A673 (cell line): ENCODE data around the gene FLT1. TPM values are rescaled to one million over a fixed set of nuclear protein-coding genes. Genes with fewer than 3 reads are reported as not detected.

ENCODE experiments used
- BruUV-seq: library from RNA; stranded (reverse); fragments of 400-500 nt; replicated peaks from 2 replicates; lab custom pipeline; 2021; lab: Mats Ljungman, UMichigan
- CTCF ChIA-PET: fragments of 300-600 bp; sonication (Branson Sonifier 250); formaldehyde crosslinking; loops from one replicate; lab custom pipeline; 2022; ENCODE audit warnings: antibody characterized with exemption; lab: Charles Lee
- POLR2A ChIA-PET: fragments of 300-600 bp; sonication (Branson Sonifier 250); formaldehyde crosslinking; loops from one replicate; lab custom pipeline; 2022; ENCODE audit warnings: antibody characterized with exemption; ENCODE audit not compliant: low non-redundant PET; lab: Charles Lee
- DNase-seq: peaks from one replicate; pipeline ENCODE4 v3.0.0-alpha.2; 2015; ENCODE audit warnings: low spot score
- H3K27ac ChIP-seq: fragments of 200-600 bp; sonication (generic); 2 replicates; pipeline ENCODE4 v1.5.1; 2016; ENCODE audit warnings: mixed run types, low read depth, mild to moderate bottlenecking, mixed read lengths, antibody characterized with exemption, low read length; ENCODE audit not compliant: poor library complexity, severe bottlenecking
- H3K27me3 ChIP-seq: fragments of 200-600 bp; sonication (generic); replicated peaks from 2 replicates; pipeline ENCODE4 v1.6.1; 2017; ENCODE audit warnings: mixed run types, low read depth, mild to moderate bottlenecking, mixed read lengths, antibody characterized with exemption, low read length; ENCODE audit not compliant: insufficient read depth, poor library complexity
- H3K36me3 ChIP-seq: fragments of 200-600 bp; sonication (generic); 2 replicates; pipeline ENCODE4 v1.6.1; 2016; ENCODE audit warnings: mixed run types, mild to moderate bottlenecking, mixed read lengths, antibody characterized with exemption, low read length; ENCODE audit not compliant: insufficient read depth, poor library complexity, severe bottlenecking
- H3K4me1 ChIP-seq: fragments of 200-600 bp; sonication (generic); 2 replicates; pipeline ENCODE4 v1.6.1; 2017; ENCODE audit warnings: mixed run types, mild to moderate bottlenecking, mixed read lengths, antibody characterized with exemption, low read length; ENCODE audit not compliant: insufficient read depth, poor library complexity, severe bottlenecking
- H3K4me3 ChIP-seq: fragments of 200-600 bp; sonication (generic); 2 replicates; pipeline ENCODE4 v1.5.1; 2016; ENCODE audit warnings: low read depth, mixed run types, mild to moderate bottlenecking, mixed read lengths, low read length; ENCODE audit not compliant: poor library complexity, severe bottlenecking
- H3K9me3 ChIP-seq: fragments of 200-600 bp; sonication (generic); 2 replicates; pipeline ENCODE4 v1.6.1; 2016; ENCODE audit warnings: mixed run types, low read depth, mild to moderate bottlenecking, mixed read lengths, antibody characterized with exemption, low read length; ENCODE audit not compliant: poor library complexity, severe bottlenecking
- EZH2 ChIP-seq: fragments of 200-600 bp; sonication (generic); IDR thresholded peaks from 2 replicates; pipeline ENCODE4 v1.6.1; 2017; ENCODE audit warnings: borderline replicate concordance, low read depth, mild to moderate bottlenecking, mixed read lengths, antibody characterized with exemption, low read length; ENCODE audit not compliant: poor library complexity, severe bottlenecking
- intact Hi-C: fragments of 100-400 bp; cut with micrococcal nuclease; formaldehyde crosslinking; loops from one replicate; pipeline ENCODE4 v1.10.0; 2022; ENCODE audit not compliant: unreplicated experiment
- total RNA-seq: library from RNA; stranded (reverse); gene quantifications from 2 replicates; pipeline ENCODE4 v1.2.3, GENCODE V29; 2021
- TF ChIP-seq, protein P1 (sequence below): fragments of 300-800, 200-600 bp; sonication (generic); conservative IDR thresholded peaks from 2 replicates; pipeline ENCODE4 v1.5.1; 2017; ENCODE audit warnings: low read depth, mild to moderate bottlenecking, antibody characterized with exemption, low read length, moderate library complexity, mixed read lengths

The FLT1 gene
- total RNA-seq, 1 experiment from 2014 or later = 5.2 TPM

DNA sequence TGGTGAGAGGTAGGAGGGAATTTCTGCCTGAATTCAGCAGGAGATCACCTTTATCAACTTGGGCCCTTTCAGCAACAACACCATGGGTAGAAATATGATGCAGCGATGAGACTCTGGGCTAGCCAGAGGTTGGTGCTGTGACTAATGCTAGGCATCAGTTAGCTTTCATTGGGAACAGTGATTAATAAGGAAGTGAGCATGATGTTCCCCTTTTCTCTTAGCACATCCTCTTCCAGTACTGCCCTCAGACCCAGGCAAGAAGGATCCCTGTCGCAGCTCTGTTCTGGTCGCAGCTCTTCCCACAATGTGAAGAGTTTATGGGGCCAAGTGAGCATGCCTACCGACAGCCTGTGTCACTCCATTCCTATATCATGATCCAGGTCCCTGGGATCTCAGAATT is 100.5 kb downstream of the FLT1 start:
- CTCF ChIA-PET = no interaction called here
- Histone ChIP-seq H3K27ac (no peak overlapping the region), H3K27me3 (no peaks in the 10 kb centered on the region), H3K9me3 (no peaks in the 10 kb centered on the region), H3K4me1 (peaks cover 14% of the 10 kb centered on the region), H3K4me3 (no peak overlapping the region), H3K36me3 (no peaks in the 10 kb centered on the region)
- intact Hi-C loops = no loop called here
- TF ChIP-seq, protein P1, sequence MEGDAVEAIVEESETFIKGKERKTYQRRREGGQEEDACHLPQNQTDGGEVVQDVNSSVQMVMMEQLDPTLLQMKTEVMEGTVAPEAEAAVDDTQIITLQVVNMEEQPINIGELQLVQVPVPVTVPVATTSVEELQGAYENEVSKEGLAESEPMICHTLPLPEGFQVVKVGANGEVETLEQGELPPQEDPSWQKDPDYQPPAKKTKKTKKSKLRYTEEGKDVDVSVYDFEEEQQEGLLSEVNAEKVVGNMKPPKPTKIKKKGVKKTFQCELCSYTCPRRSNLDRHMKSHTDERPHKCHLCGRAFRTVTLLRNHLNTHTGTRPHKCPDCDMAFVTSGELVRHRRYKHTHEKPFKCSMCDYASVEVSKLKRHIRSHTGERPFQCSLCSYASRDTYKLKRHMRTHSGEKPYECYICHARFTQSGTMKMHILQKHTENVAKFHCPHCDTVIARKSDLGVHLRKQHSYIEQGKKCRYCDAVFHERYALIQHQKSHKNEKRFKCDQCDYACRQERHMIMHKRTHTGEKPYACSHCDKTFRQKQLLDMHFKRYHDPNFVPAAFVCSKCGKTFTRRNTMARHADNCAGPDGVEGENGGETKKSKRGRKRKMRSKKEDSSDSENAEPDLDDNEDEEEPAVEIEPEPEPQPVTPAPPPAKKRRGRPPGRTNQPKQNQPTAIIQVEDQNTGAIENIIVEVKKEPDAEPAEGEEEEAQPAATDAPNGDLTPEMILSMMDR = no peak
- TF ChIP-seq EZH2 = no peak
- POLR2A ChIA-PET = no interaction called here
- DNase-seq = no peak
- no TSS peak for BruUV-seq

DNA sequence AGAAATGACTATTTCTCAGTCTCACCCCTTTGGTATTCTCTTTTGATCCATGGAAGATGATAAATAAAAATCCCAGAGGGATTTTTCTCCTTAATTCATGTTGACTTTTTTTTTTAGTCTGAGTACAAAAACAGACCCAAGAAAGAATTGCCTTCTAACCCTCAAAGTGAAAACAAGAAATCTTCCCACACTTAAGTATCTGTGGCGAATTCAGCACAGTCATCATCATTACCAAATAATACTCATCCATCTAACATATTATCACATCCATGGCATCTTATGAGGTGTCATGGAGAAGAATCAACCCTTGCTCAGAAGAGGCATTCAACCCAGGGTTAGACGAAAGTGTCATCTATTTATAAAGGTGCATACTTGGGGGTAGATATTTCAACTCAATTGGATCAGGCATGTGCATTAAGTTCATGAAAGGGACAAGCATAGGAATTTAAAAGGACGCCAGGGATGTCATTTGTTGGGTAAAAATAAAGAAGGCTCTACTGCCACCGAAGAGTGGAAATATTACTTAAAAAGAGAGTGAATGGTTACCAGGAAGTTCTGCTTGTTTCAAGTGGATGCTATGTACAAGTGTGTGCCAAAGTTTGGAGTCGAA is 101.9 kb downstream of the FLT1 start:
- BruUV-seq = no TSS peak
- TF ChIP-seq, protein P1 = no peak
- TF ChIP-seq EZH2 = no peak
- no peaks in the 10 kb centered on the region for H3K9me3 ChIP-seq
- H3K27ac ChIP-seq = no peak overlapping the region
- intact Hi-C loops = no loop called here
- ChIA-PET POLR2A (no interaction called here), CTCF (no interaction called here)
- no peak overlapping the region for H3K4me3 ChIP-seq
- H3K27me3 ChIP-seq = no peaks in the 10 kb centered on the region
- H3K36me3 ChIP-seq = no peaks in the 10 kb centered on the region
- H3K4me1 ChIP-seq = peaks cover 29% of the 10 kb centered on the region
- DNase-seq = no peak

DNA sequence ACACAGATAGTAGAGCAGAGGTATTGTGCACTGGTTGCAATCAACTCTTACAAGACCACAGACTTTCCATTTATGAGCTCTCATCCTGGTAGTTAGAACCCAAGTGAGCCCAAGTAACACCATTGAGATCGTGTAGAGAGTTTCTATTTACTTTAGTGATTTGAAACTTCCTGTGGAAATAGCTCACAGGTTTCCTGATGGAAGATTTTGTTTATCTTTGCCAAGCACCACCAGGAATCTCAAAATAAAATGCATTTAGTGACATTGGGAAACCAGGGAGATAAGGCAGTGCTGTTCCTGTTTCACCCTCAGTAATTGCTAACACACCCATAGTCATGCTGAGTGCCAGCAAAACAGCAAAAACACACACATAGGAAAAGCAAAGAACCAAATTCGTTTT is 102.5 kb downstream of the FLT1 start:
- no peak for DNase-seq
- Histone ChIP-seq H3K9me3 (no peaks in the 10 kb centered on the region), H3K4me3 (no peak overlapping the region), H3K4me1 (peaks cover 34% of the 10 kb centered on the region), H3K36me3 (no peaks in the 10 kb centered on the region), H3K27ac (no peak overlapping the region), H3K27me3 (no peaks in the 10 kb centered on the region)
- ChIA-PET CTCF (no interaction called here), POLR2A (no interaction called here)
- no TSS peak for BruUV-seq
- intact Hi-C loops = no loop called here
- TF ChIP-seq, protein P1 = no peak
- TF ChIP-seq EZH2 = no peak
